ENCODE measurements around the gene TLK1. TPM values are rescaled to one million over a fixed set of nuclear protein-coding genes. Genes with fewer than 3 reads are reported as not detected.

Gene TLK1
- polyA plus RNA-seq, 1 donor from 2014 or later, result 33.1 TPM

- Histone ChIP-seq H3K27ac (ENCODE audit: low read length) (no peak overlapping the region), H4K20me1 (ENCODE audit: insufficient read depth) (no peaks in the 10 kb centered on the region), H3K79me2 (replicated peaks; ENCODE audit: insufficient read depth, low read length) (no peaks in the 10 kb centered on the region), H3K4me3 (ENCODE audit: low read length) (no peak overlapping the region), H3K27me3 (ENCODE audit: insufficient read depth, low read depth, low read length) (no peaks in the 10 kb centered on the region), H3K9me2 (ENCODE audit: insufficient read depth, low read length) (no peaks in the 10 kb centered on the region), H3K9ac (ENCODE audit: low read length) (no peak overlapping the region), H3K4me2 (ENCODE audit: low read length) (no peak overlapping the region), H2AFZ (ENCODE audit: low read depth, low read length) (no peak overlapping the region), H3F3A (ENCODE audit: insufficient read depth, low read length, poor library complexity, severe bottlenecking) (no peaks in the 10 kb centered on the region), H3K9me3 (ENCODE audit: low read length) (no peaks in the 10 kb centered on the region), H3K36me3 (ENCODE audit: insufficient read depth, low read length) (peaks cover 6% of the 10 kb centered on the region)
- TF ChIP-seq SMC3 (conservative IDR thresholded peaks at IDR 0.05; ENCODE audit: poor library complexity), result no peak
- no peak for TF ChIP-seq RAD21 (conservative IDR thresholded peaks at IDR 0.05)
- no peak for TF ChIP-seq REST (IDR thresholded peaks at IDR 0.05; ENCODE audit: borderline replicate concordance)
- TF ChIP-seq TAF1 (IDR thresholded peaks at IDR 0.05; ENCODE audit: low read depth), result no peak
- TF ChIP-seq, protein P1, sequence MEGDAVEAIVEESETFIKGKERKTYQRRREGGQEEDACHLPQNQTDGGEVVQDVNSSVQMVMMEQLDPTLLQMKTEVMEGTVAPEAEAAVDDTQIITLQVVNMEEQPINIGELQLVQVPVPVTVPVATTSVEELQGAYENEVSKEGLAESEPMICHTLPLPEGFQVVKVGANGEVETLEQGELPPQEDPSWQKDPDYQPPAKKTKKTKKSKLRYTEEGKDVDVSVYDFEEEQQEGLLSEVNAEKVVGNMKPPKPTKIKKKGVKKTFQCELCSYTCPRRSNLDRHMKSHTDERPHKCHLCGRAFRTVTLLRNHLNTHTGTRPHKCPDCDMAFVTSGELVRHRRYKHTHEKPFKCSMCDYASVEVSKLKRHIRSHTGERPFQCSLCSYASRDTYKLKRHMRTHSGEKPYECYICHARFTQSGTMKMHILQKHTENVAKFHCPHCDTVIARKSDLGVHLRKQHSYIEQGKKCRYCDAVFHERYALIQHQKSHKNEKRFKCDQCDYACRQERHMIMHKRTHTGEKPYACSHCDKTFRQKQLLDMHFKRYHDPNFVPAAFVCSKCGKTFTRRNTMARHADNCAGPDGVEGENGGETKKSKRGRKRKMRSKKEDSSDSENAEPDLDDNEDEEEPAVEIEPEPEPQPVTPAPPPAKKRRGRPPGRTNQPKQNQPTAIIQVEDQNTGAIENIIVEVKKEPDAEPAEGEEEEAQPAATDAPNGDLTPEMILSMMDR (IDR thresholded peaks at IDR 0.05; ENCODE audit: poor library complexity, severe bottlenecking), result no peak
- TF ChIP-seq POLR2AphosphoS5 (IDR thresholded peaks at IDR 0.05), result no peak
- TF ChIP-seq EP300 (conservative IDR thresholded peaks at IDR 0.05; ENCODE audit: poor library complexity, severe bottlenecking), result no peak
- TF ChIP-seq MXI1 (conservative IDR thresholded peaks at IDR 0.05; ENCODE audit: poor library complexity, severe bottlenecking), result no peak
- no peak for TF ChIP-seq EZH2 (IDR thresholded peaks at IDR 0.05; ENCODE audit: borderline replicate concordance, insufficient read depth, low read length, poor library complexity, severe bottlenecking)
Observed at GRCh38 chr2:170969030-170969429, 191.7 kb downstream of the TLK1 start.

GRCh38 chr2:170968205-170969003 lies 192.3 kb downstream of the TLK1 start:
- Histone ChIP-seq H3K27ac (ENCODE audit: low read length) (no peak overlapping the region), H3K4me3 (ENCODE audit: low read length) (no peak overlapping the region), H3K9ac (ENCODE audit: low read length) (no peak overlapping the region)

More at GRCh38 chr2:170968205-170969003, 192.3 kb downstream of the TLK1 start:
- no peak overlapping the region for H2AFZ ChIP-seq (ENCODE audit: low read depth, low read length)
- no peaks in the 10 kb centered on the region for H4K20me1 ChIP-seq (ENCODE audit: insufficient read depth)
- no peak for TF ChIP-seq POLR2AphosphoS5 (IDR thresholded peaks at IDR 0.05)
- no peak for TF ChIP-seq EP300 (conservative IDR thresholded peaks at IDR 0.05; ENCODE audit: poor library complexity, severe bottlenecking)
- TF ChIP-seq TAF1 (IDR thresholded peaks at IDR 0.05; ENCODE audit: low read depth), result no peak
- TF ChIP-seq, protein P1 (IDR thresholded peaks at IDR 0.05; ENCODE audit: poor library complexity, severe bottlenecking), result no peak
- no peak for TF ChIP-seq RAD21 (conservative IDR thresholded peaks at IDR 0.05)
- TF ChIP-seq SMC3 (conservative IDR thresholded peaks at IDR 0.05; ENCODE audit: poor library complexity), result no peak
- no peak for TF ChIP-seq EZH2 (IDR thresholded peaks at IDR 0.05; ENCODE audit: borderline replicate concordance, insufficient read depth, low read length, poor library complexity, severe bottlenecking)
- TF ChIP-seq REST (IDR thresholded peaks at IDR 0.05; ENCODE audit: borderline replicate concordance), result no peak
- no peak for TF ChIP-seq MXI1 (conservative IDR thresholded peaks at IDR 0.05; ENCODE audit: poor library complexity, severe bottlenecking)
- H3K79me2 ChIP-seq (replicated peaks; ENCODE audit: insufficient read depth, low read length), result no peaks in the 10 kb centered on the region
- H3K9me2 ChIP-seq (ENCODE audit: insufficient read depth, low read length), result no peaks in the 10 kb centered on the region
- no peaks in the 10 kb centered on the region for H3F3A ChIP-seq (ENCODE audit: insufficient read depth, low read length, poor library complexity, severe bottlenecking)
- H3K36me3 ChIP-seq (ENCODE audit: insufficient read depth, low read length), result peaks cover 6% of the 10 kb centered on the region
- H3K9me3 ChIP-seq (ENCODE audit: low read length), result no peaks in the 10 kb centered on the region
- no peak overlapping the region for H3K4me2 ChIP-seq (ENCODE audit: low read length)
- H3K27me3 ChIP-seq (ENCODE audit: insufficient read depth, low read depth, low read length), result no peaks in the 10 kb centered on the region

Data from neural cell (in vitro differentiated cells).